HepG2 (cell line): ENCODE results near the gene NTSR2.

Source experiments
- ARHGAP35 ChIP-seq: sonication (generic); formaldehyde crosslinking; IDR thresholded peaks from 2 replicates; pipeline ENCODE4 v1.9.0; 2022; ENCODE audit warnings: mild to moderate bottlenecking, inconsistent platforms, moderate library complexity, missing genetic modification reagents, borderline replicate concordance
- CTCF ChIP-seq: sonication (generic); formaldehyde crosslinking; IDR thresholded peaks from 2 replicates; pipeline ENCODE4 v1.5.0; 2020; ENCODE audit warnings: mild to moderate bottlenecking, missing genetic modification reagents, moderate library complexity
- DMTF1 ChIP-seq: sonication (generic); formaldehyde crosslinking; IDR thresholded peaks from 2 replicates; pipeline ENCODE4 v1.4.0; 2020; ENCODE audit warnings: mild to moderate bottlenecking, missing genetic modification reagents
- EZH2 ChIP-seq: conservative IDR thresholded peaks from 2 replicates; pipeline ENCODE4 v1.6.1; 2012; ENCODE audit warnings: mild to moderate bottlenecking, low read depth, low read length, moderate library complexity
- MXD1 ChIP-seq: sonication (generic); formaldehyde crosslinking; IDR thresholded peaks from 2 replicates; pipeline ENCODE4 v1.4.0; 2020; ENCODE audit warnings: mild to moderate bottlenecking, missing genetic modification reagents
- POLR2AphosphoS2 ChIP-seq: IDR thresholded peaks from 2 replicates; pipeline ENCODE4 v1.6.1; 2011; ENCODE audit warnings: low read depth, low read length, improper control_type of control experiment
- PREB ChIP-seq: sonication (generic); formaldehyde crosslinking; IDR thresholded peaks from 2 replicates; pipeline ENCODE4 v1.4.0; 2020; ENCODE audit warnings: missing genetic modification reagents
- RARG ChIP-seq: sonication (generic); formaldehyde crosslinking; IDR thresholded peaks from 2 replicates; pipeline ENCODE4 v1.4.0; 2020; ENCODE audit warnings: low read depth, mild to moderate bottlenecking, missing genetic modification reagents
- RXRA ChIP-seq: sonication (generic); formaldehyde crosslinking; IDR thresholded peaks from 2 replicates; pipeline ENCODE4 v1.5.1; 2020; ENCODE audit warnings: missing genetic modification reagents
- ZMYM2 ChIP-seq: sonication (generic); formaldehyde crosslinking; IDR thresholded peaks from 2 replicates; pipeline ENCODE4 v1.8.0; 2022; ENCODE audit warnings: mild to moderate bottlenecking, missing genetic modification reagents
- ZNF354B ChIP-seq: sonication (generic); formaldehyde crosslinking; IDR thresholded peaks from 2 replicates; pipeline ENCODE4 v1.8.0; 2022; ENCODE audit warnings: mild to moderate bottlenecking, missing genetic modification reagents
- ZNF513 ChIP-seq: sonication (generic); formaldehyde crosslinking; conservative IDR thresholded peaks from 2 replicates; pipeline ENCODE4 v1.5.0; 2020; ENCODE audit warnings: missing genetic modification reagents

- no peak for TF ChIP-seq ARHGAP35 (CRISPR knock-in tag)
- no peak for TF ChIP-seq CTCF
- no peak for TF ChIP-seq ZNF513 (CRISPR knock-in tag)
- TF ChIP-seq DMTF1 (CRISPR knock-in tag), result no peak
- no peak for TF ChIP-seq EZH2
- no peak for TF ChIP-seq RXRA (CRISPR knock-in tag)
- TF ChIP-seq MXD1 (CRISPR knock-in tag), result no peak
- TF ChIP-seq ZNF354B (CRISPR knock-in tag), result no peak
- TF ChIP-seq POLR2AphosphoS2, result no peak
- TF ChIP-seq RARG (CRISPR knock-in tag), result no peak
- no peak for TF ChIP-seq ZMYM2 (CRISPR knock-in tag)
- TF ChIP-seq PREB, result no peak
Observed at GRCh38 chr2:11709293-11709692, 39.3 kb upstream of the NTSR2 start.
